HG03575 (cell line): ENCODE results near the gene NXPH3.
"Not testable (repeated sequence)": the region's sequence is repeated elsewhere in the genome, so short reads cannot be mapped to it uniquely, and the experiment has no call there.

Experiments used
- ATAC-seq: cut with Tn5 transposase; IDR thresholded peaks from one replicate; pipeline ENCODE4 v1.9.1; 2021; ENCODE audit not compliant: unreplicated experiment, insufficient number of reproducible peaks, low FRiP score; ENCODE audit errors: extremely low read depth

The NXPH3 gene

DNA sequence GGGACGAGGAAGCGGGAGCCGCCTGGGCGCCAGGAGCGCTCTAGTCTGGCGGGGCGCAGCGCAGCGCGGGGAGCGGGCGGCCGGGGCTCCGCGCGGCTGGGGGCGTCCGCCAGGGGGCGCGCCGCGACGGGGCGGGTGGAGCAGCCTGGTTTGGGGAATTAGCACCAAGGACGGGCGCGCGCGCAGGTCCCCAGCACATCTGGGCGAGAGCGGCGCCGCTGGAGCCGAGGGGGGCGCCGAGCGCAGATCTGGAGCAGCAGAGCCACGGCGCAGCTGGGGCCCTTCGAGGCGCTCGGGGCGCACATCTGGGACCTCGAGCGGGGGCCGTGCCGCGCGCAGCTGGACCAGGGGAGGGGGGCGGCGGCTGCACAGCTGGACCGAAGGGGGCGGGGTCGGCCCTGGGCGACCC is at the start of gene NXPH3:
Gene NXPH3, plus strand, starts transcription at position 193 of the 409 bp plus-strand sequence. CDS start 349 bp downstream, outside the sequence.
- ATAC-seq, result no peak

DNA sequence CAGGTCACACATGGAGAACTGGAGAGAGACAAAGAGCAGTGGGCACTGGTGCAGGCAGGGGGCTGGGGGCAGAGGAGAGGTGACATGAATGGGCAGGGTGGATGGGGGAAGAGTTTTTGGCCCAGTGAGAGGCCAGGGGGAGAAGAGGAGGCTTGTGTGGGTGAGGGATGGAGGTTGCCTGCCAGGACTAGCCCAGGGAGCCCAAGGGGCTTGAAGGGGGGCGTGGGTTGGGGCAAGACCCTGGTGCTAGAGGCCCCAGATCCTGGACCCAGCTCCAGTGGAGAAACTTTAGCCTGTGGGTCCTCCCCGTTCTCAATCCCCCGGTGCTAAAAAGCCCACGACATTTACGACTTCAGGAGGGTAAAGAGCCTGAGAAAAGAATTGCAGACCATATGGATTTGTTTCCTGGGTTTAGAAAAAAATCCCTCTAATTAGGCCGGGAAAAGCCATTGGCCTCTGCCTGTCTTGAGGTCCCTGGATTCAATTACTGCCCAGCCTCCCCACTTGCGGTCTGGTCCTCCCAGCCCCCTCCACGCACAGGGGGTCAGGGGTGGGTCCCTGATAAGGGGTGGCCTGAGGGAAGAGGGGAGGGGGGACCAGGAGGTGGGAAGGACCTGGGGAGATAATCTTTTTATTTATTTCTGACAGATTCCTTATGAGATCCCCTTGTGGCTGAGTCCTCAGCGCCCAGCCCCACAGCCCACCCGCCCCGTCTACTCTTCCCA is 47.6 kb upstream of the NXPH3 start:
- no peak for ATAC-seq

DNA sequence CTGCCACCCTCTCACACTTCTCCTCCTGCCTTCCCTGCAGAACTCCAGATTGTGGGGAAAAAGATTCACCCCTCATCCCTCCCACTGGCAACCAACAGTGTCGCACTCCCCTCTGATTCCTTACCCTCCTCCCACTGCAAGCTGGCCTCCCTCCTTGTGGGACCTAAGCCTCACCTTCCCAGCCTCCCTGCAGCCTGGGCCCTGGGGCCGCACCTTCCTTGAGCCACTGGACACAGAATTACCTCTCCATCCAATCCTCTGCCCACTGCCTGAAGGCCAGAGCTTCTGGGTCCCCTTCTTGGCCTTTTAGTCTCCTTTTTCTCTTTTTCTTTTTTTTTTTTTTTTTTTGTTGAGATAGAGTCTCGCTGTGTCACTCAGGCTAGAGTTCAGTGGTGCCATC is 46.7 kb upstream of the NXPH3 start:
- no peak for ATAC-seq

DNA sequence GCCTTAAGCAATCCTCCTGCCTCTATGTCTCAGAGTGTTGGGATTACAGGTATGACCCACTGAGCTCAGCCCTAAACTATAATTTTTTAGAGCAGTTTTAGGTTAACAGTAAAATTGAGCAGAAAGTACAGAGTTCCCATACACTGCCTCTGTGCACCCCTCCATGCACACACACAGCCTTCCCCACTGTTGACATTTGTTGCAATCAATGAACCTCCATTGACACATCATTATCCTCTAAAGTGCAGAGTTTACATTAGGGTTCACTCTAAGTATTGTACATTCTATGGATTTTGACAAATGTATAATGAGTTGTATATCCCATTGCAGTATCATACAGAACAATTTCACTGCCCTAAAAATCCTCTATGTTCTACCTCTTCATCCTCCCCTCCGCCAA is 45.6 kb upstream of the NXPH3 start:
- no peak for ATAC-seq

DNA sequence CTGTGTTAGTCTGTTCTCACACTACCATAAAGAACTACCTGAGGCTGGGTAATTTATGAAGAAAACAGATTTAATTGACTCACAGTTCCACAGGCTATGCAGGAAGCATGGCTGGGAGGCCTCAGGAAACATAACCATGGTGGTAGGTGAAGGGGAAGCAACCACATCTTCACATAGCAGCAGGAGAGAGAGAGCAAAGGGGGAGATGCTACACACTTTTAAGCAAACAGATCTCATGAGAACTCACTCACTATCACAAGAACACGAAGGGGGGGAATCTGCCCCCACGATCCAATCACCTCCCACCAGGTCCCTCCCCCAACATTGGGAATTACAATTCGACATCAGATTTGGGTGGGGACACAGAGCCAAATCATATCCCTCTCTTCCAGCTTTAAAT is 31.8 kb upstream of the NXPH3 start:
- no peak for ATAC-seq

DNA sequence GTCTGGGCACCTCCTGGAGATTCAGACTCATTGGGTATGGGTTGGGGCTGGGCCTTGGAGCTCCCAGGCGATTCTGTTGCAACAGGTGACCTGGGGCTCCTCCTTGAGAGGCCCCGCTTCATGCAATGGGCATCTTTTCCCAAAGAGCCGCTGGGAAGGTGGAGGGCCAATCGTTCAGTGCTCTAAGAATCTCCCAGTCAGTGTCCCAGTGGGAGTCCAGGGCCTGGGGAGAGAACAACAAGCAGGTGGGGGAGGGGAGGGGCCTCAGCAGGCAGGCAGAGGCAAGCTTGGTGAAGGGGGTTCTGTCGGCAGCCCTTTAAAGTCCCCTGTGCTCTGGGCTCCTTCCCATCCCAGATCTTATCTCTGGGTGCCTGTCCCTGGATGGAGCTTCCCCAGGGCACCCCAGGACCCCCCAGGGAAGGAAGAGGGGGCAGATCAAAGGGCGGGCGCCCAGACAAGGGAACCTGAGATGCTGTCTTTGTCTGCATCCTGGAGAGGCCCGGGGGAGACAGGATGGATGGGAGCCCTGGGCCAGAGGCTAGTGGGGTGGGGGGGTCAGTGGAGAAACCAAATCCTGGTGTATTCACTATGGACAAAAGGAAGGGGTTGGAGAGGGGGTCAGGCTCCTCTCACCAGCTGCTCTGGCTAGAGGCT is 30.5 kb upstream of the NXPH3 start:
- no peak for ATAC-seq

DNA sequence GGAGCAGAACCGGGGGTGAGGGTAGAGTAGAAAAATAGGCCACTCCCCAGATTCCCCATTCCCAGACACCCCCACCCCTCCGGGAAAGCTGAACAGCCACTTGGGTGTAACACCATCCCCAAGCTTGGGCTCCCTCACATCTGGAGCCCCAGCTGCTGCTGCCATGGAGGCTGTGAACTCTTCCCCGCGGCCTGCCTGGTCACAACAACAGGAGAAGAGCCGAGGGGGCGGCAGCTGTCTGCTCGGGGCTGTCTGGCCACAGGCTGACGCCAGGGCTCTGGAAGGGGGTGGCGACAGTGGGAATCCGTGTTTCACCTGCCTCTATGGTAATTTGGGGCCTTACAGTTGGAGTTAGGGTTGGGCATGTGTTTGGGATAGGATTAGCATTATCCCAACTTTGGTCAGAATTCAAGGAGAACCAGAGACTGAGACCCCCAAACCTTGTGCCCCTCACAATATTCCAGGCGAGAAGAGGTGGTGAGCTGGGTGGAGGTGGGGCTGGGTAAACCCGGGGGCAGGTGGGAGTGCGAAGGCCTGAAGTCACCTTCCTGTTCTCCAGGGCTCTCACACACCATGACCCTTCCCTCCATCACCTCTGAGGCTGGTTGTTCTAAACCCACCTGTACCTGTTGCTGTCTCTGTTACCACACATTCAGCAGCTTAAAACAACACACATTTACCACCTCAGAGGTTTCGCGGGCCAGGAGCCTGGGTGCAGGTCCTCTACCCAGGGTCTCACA is 29.7 kb upstream of the NXPH3 start:
- ATAC-seq, result no peak

DNA sequence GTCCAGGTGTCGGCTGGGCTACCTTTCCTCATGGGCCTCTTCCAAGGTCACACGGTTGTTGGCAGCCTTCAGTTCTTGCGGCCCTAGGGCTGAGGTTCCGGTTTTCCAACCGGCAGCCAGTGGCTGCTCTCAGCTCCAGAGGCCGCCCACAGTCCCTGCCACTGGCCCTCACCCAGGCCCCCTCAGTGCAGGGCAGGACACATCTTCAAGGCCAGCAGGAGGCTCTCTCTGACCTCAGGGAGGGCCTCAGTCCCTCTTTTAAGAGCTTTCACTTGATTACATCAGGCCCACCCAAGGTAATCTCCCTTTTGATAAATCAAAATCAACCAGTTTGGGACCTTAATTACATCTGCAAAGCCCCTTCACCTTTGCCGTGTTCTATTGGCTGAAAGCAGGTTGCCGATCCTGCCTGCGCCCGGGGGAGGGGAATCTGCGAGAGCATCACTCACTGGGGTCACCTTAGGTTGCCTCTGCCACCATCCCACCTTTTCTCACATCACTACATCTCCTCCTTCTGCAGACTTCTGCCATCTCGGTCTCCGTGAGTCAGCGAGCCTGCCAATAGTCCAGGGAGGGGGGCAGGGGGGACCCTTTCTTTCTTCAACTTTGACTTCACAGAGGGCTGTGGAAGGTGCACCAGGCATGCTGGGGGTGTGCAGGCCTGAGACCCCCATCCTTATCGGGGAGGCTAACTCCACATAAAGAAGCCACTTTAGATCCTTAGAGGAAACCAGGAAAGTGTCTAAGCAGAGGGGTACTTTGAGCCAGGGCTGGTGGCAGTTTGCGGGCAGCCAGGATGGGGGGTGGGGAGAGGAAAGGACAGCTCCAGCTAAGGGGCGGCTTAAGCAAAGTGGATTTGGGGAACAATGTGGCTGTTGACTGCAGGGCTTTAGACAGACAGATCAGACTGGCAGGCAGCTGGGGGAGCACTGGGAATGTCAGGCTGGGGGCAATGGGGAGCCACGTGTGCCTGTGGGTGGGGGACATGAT is 28.8 kb upstream of the NXPH3 start:
- ATAC-seq, result no peak

DNA sequence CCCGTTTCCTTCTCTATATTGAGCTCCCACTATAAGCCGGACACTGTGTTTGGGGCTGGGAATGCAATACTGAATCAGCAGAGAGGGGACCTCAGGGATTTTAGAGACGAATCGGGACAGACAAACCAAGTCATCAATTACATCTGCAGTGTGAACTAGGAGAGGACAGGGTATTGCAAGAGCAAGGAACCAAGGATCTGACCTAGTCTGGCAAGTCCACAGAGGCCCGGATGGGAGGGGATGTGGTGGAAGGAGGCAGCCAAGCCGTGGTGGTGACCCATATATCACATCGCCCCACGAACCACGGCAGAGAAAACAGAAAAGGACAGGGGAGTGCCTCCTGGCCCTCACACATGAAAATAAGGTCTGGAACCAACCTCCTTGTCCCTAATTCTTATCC is 28.1 kb upstream of the NXPH3 start:
- ATAC-seq, result no peak

DNA sequence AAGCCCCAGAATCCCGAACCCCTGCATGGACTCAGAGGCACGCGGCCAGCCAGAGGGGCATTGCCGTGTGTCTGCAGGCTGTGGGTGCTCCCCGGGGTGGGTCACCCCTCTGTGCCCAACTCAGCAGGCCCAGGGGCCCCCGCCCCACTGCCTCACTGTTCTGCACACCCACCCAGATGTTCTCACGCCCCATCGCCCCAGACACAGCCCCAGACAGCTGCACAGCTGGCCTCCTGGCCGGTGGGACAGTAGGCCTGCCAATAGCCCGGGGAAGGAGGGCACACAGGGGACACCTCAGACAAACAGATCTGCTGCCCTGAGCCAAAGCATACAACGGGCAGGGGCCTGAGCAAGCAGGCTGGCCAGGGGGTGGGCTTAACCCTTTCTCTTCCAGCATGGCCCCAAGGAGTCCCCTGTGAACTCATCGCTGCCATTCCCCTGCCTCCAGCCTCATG is 27.6 kb upstream of the NXPH3 start:
- ATAC-seq, result no peak

DNA sequence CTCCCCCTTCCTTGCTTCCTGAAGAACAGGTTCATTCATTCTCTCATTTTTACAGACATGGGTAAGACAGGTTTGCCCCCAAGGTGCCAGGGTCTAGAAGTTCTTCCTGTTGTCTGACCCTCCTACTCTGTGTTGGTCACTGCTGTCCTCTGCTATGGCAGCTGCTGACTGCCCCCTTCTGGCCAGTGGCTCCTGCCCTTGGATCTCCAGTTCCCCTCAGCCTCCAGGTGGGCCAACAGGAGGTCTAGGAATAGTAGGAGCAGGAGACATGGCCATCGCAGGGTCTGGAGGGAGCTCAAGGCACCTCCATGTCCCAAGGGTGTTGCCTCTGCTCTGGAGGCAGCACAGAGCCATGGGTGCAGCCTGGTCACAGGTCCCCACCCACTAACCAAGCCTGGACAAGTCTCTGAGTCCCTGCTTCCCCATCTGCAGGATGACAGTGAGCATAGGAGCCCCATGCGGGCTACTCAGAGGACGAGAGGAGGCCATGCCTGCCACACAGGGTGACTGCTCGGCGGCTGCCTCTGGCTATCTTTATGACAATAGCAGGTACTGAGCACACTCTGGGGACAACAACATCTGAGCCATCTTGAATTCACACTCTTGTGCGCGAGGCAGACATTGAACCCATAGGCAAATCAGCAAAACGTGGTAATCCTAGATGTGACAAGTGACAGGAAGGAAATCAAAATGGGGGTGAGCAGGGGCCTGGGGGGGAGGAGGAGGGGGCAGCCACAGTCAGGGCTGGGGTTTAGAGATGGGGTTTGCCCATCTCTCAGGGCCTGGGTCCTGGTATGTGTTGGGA is 27.0 kb upstream of the NXPH3 start:
- no peak for ATAC-seq

DNA sequence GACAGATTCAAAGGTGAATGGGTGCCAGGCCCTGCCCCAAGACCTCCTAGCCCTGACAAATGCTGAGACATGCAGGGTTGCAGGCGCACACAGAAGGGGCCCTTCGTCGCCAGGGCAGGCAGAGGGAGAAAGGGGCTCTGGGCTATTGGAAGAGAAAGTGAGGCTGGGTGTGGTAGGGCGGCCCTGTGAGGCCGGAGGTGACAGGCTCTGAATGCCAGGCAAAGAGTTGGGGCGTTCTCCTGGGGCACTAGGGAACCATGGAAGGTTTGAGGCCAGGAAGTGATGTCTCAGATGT is 26.4 kb upstream of the NXPH3 start:
- ATAC-seq, result no peak

DNA sequence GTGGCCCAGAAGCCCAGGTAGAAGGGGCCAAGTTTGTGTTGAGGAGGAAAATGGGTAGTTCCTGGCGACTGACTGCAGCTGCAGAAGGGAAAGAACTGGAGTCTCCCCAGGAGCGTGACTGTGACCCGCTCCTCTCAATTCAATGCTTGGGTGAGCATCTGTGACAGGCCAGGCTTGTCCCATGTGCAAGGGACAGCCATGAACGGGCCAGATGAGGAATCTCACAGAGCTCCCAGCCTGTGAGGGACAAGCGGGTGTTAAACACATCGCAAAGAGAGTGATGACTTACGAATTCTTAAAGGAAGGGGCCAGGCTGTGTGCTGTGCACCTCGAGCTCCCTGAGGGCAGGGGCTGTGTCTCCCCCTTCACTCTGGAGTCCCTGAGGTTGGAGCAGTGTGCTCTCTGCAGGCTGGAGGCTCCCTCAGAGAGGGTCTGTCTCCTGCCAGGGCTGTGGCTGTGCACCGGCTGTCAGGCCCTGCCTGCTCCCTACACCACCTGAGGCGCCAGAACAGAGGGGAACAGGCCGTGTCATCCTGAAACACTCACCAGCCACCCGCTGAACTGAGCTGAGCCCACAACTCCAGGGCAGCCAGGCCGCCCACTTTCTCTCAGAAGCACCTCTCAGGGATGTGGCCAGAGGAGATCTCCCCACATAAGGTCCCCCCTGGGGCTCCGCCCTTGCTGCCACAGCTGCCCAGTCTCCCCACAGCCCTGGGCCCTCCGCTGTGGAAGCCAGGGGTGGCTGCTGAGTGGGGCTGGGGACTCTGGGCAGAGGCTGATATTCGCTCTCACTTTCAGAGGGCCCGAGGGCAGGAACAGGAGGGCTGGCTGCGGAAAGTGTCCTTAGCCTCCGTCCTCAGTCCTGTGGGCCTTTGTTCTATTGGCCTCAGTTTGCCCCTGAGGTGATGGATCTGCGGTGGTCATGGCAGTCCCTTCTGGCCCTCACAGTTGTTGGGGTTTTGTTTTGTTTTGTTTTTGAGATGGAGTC is 25.7 kb upstream of the NXPH3 start:
- ATAC-seq, result no peak

DNA sequence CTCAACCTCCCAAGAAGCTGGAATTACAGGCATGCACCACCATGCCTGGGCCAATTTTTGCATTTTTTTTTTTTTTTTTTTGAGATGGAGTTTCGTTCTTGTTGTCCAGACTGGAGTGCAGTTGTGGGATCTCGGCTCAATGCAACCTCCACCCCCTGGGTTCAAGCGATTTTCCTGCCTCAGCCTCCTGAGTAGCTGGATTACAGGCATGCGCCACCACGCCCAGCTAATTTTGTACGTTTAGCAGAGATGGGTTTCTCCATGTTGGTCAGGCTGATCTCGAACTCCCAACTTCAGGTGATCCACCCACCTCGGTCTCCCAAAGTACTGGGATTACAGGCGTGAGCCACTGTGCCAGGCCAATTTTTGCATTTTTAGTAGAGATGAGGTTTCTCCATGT is 24.9 kb upstream of the NXPH3 start:
- ATAC-seq, result not testable (repeated sequence)

DNA sequence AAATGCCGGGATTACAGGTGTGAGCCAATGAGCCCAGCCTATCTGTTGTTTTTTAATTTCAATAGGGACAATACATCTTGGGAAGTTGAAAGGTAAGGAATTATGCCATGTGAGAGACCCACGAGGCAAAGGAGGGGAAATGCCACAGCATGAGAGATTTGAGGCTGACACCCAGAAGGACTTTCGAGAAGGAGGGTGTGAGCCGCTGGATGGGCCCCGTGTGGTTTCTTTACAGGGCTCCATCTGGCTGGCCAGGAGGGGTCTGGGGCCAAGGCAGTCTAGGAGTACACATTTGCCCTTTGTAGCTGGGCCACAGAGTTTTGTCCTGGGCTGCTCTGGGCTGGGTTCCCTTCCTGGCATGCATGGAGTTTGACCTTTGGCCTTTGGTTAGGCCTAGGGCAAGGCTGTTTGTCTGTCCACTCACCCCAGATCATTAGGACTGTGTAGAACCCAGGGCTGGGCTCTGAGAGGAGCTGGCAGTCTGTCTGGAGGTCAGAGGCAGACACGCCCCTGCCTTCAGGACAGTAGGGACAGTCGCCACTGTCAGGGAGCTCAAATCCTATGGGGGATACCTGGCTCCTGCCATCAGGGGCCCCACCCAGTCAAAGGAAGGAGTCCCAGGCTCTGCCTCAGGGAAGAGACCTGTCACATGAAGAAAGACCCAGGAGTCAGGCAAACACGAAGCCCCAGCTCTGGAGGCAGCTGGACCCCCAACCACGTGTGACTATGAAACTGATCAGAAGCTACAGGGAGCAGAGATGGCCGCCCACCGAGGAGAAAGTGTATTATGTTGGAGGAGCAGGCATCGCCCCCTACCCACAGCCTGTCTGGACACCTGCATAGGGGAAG is 24.2 kb upstream of the NXPH3 start:
- ATAC-seq, result no peak

DNA sequence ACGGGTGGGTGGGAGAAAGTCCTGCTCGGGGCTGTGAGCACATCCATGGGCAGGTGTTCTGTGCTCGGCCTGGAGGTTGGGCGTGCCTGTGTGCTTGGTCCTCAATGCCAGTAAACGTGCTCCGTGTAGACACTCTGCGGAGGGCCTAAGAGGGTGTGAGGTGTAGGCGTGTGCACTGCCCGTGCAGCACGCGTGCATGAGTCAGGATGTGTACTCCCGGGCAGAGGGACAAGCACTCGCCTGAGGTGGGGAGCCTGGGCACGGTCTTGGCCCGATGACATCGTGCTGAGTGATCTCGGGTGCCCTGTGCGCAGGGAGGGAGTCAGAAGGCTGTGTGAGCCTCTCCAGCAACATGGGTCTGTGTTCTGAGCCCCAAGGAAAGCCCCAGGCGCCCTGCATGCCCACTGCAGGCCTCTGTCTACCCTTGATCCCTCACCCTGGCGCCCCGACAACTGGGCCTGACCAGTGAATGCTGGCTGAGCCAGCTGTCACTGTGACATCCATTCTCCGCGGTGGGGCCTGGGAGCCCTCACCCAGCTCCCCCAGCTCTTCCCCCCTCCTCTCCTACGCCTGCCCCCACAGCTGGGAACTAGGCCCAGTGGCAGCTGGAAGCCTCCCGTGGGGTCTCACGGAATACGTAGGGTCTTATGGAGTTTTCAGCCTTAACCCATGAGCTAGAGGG is 23.5 kb upstream of the NXPH3 start:
- ATAC-seq, result no peak
